Smooth muscle cell (in vitro differentiated cells): Measurements from ENCODE around the gene ZFYVE21. TPM values are rescaled to one million over a fixed set of nuclear protein-coding genes. Genes with fewer than 3 reads are reported as not detected.
A peak's percentile ranks its signal among the peaks of the same experiment; 100 is the strongest.

Experiments used
- DNase-seq: peaks from one replicate; lab custom pipeline; 2025; ENCODE audit not compliant: unreplicated experiment; lab: John Stamatoyannopoulos, UW
- H2AFZ ChIP-seq: fragments of 200-600 bp; sonication (generic); 2 replicates; pipeline ENCODE4 v1.6.0; 2016; ENCODE audit warnings: antibody characterized with exemption, low read depth, mild to moderate bottlenecking
- H3F3A ChIP-seq: fragments of 200-600 bp; sonication (generic); 2 replicates; pipeline ENCODE4 v1.6.0; 2017; ENCODE audit warnings: antibody characterized with exemption, low read depth
- H3K27ac ChIP-seq: fragments of 200-600 bp; sonication (generic); 2 replicates; pipeline ENCODE4 v1.5.1; 2016; ENCODE audit warnings: low read depth, mild to moderate bottlenecking
- H3K27me3 ChIP-seq: fragments of 200-600 bp; sonication (generic); 2 replicates; pipeline ENCODE4 v1.6.1; 2016; ENCODE audit warnings: low read depth, mild to moderate bottlenecking
- H3K36me3 ChIP-seq: fragments of 200-600 bp; sonication (generic); 2 replicates; pipeline ENCODE4 v1.5.1; 2016; ENCODE audit warnings: low read depth
- H3K4me1 ChIP-seq: fragments of 200-600 bp; sonication (generic); 2 replicates; pipeline ENCODE4 v1.5.1; 2016; ENCODE audit warnings: low read depth
- H3K4me2 ChIP-seq: fragments of 200-600 bp; sonication (generic); 2 replicates; pipeline ENCODE4 v1.6.0; 2016; ENCODE audit warnings: mild to moderate bottlenecking
- H3K4me3 ChIP-seq: fragments of 200-600 bp; sonication (generic); 2 replicates; pipeline ENCODE4 v1.5.1; 2016; ENCODE audit warnings: mild to moderate bottlenecking
- H3K79me2 ChIP-seq: fragments of 200-600 bp; sonication (generic); 2 replicates; pipeline ENCODE4 v1.6.0; 2016; ENCODE audit warnings: low read depth, mild to moderate bottlenecking
- H3K9ac ChIP-seq: fragments of 200-600 bp; sonication (generic); 2 replicates; pipeline ENCODE4 v1.6.0; 2016; ENCODE audit warnings: low read depth
- H3K9me3 ChIP-seq: fragments of 200-600 bp; sonication (generic); replicated peaks from 2 replicates; pipeline ENCODE4 v1.5.1; 2016; ENCODE audit warnings: low read depth
- H4K20me1 ChIP-seq: fragments of 200-600 bp; sonication (generic); 2 replicates; pipeline ENCODE4 v1.6.0; 2016; ENCODE audit warnings: low read depth
- WGBS: methylation state at CpG from one replicate; pipeline ENCODE4 v1.1.7; 2016; ENCODE audit warnings: low lambda C conversion rate; 5-methylcytosine and 5-hydroxymethylcytosine counted together
- polyA plus RNA-seq: library from polyadenylated mRNA; unstranded; fragments of >200 nt; fragmentation: Nextera tagmentation; extraction: Ambion mirVana; gene quantifications from 2 replicates; pipeline ENCODE4 v1.2.1, GENCODE V29; 2016
- total RNA-seq: library from RNA; depleted of rRNA; stranded (reverse); fragments of >200 nt; gene quantifications from 2 replicates; pipeline ENCODE4 v1.2.3, GENCODE V29; 2014
- TF ChIP-seq, protein P1 (sequence below): fragments of 200-600 bp; sonication (generic); IDR thresholded peaks from 2 replicates; pipeline ENCODE4 v1.5.1; 2017; ENCODE audit warnings: borderline replicate concordance, mild to moderate bottlenecking, antibody characterized with exemption; ENCODE audit not compliant: insufficient read depth, poor library complexity, severe bottlenecking

Gene ZFYVE21
- total and polyA plus RNA-seq, 2 experiments from 2014 or later = 33.9 to 41.5 TPM

DNA sequence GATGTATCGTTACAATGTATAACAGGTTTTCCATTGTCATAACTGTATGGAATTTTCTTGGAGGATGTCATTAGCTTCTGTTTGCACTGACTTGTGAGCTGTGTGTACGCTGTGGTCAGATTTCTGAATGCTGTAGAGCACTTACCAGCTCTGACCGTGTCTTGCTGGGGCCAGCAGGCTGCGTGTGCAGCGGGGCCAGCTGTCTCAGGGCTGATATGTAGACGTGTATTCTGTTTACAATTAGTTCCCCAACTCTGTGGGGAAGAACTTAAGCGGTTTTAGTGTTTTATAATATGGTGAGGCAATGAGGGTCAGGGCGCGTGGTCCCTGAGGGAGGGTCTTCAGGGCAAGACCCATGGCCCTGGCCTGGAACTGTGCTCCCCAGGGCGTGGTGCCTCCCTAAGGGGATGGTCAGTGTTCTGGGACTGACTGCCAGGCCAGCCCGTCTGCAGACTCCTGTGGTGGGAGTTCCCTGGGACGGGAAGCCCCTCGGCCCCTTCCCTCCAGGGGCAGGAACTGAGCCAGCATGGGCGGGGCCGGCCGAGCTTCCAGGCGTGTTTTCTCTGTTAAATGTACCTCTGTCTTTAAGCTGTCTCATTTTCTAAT lies 19.0 kb upstream of the ZFYVE21 start:
- Histone ChIP-seq H3K9me3 (no peaks in the 10 kb centered on the region), H2AFZ (no peak overlapping the region), H4K20me1 (peaks cover 88% of the 10 kb centered on the region), H3F3A (peaks cover 9% of the 10 kb centered on the region), H3K4me2 (no peak overlapping the region), H3K27me3 (no peaks in the 10 kb centered on the region), H3K4me1 (no peaks in the 10 kb centered on the region), H3K4me3 (no peak overlapping the region), H3K9ac (no peak overlapping the region), H3K27ac (peak overlapping the region; percentile 19), H3K36me3 (no peaks in the 10 kb centered on the region), H3K79me2 (peaks cover 20% of the 10 kb centered on the region)
- no peak for DNase-seq
- 54% methylated on average over 15 of the region's 17 CpGs for WGBS
- TF ChIP-seq, protein P1, sequence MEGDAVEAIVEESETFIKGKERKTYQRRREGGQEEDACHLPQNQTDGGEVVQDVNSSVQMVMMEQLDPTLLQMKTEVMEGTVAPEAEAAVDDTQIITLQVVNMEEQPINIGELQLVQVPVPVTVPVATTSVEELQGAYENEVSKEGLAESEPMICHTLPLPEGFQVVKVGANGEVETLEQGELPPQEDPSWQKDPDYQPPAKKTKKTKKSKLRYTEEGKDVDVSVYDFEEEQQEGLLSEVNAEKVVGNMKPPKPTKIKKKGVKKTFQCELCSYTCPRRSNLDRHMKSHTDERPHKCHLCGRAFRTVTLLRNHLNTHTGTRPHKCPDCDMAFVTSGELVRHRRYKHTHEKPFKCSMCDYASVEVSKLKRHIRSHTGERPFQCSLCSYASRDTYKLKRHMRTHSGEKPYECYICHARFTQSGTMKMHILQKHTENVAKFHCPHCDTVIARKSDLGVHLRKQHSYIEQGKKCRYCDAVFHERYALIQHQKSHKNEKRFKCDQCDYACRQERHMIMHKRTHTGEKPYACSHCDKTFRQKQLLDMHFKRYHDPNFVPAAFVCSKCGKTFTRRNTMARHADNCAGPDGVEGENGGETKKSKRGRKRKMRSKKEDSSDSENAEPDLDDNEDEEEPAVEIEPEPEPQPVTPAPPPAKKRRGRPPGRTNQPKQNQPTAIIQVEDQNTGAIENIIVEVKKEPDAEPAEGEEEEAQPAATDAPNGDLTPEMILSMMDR = no peak

GRCh38 chr14:103697206-103697602 lies 18.4 kb upstream of the ZFYVE21 start:
- DNase-seq = no peak
- Histone ChIP-seq H2AFZ (no peak overlapping the region), H3K4me2 (no peak overlapping the region), H4K20me1 (peaks cover 88% of the 10 kb centered on the region), H3K27me3 (no peaks in the 10 kb centered on the region), H3K9me3 (no peaks in the 10 kb centered on the region), H3K9ac (no peak overlapping the region), H3K4me3 (no peak overlapping the region), H3K79me2 (peaks cover 13% of the 10 kb centered on the region), H3K36me3 (no peaks in the 10 kb centered on the region), H3K4me1 (no peaks in the 10 kb centered on the region), H3K27ac (peak overlapping the region; percentile 19), H3F3A (peaks cover 9% of the 10 kb centered on the region)
- WGBS = 79% methylated on average over 3 of the region's 3 CpGs
- TF ChIP-seq, protein P1 = no peak

GRCh38 chr14:103697603-103698379 lies 17.8 kb upstream of the ZFYVE21 start:
- no peak overlapping the region for H3K27ac ChIP-seq
- H3K27me3 ChIP-seq = no peaks in the 10 kb centered on the region
- H4K20me1 ChIP-seq = peaks cover 84% of the 10 kb centered on the region
- no peak overlapping the region for H3K4me3 ChIP-seq
- H3K9me3 ChIP-seq = no peaks in the 10 kb centered on the region
- TF ChIP-seq, protein P1 = no peak
- peaks cover 8% of the 10 kb centered on the region for H3K79me2 ChIP-seq
- no peak overlapping the region for H2AFZ ChIP-seq
- DNase-seq = no peak
- no peaks in the 10 kb centered on the region for H3K36me3 ChIP-seq
- 96% methylated on average over 14 of the region's 14 CpGs for WGBS
- no peak overlapping the region for H3K9ac ChIP-seq
- H3K4me2 ChIP-seq = no peak overlapping the region
- H3K4me1 ChIP-seq = no peaks in the 10 kb centered on the region
- peaks cover 9% of the 10 kb centered on the region for H3F3A ChIP-seq
